ENCODE measurements around the gene ZACN.
"Not testable (repeated sequence)": the region's sequence is repeated elsewhere in the genome, so short reads cannot be mapped to it uniquely, and the experiment has no call there.

The ZACN gene

DNA sequence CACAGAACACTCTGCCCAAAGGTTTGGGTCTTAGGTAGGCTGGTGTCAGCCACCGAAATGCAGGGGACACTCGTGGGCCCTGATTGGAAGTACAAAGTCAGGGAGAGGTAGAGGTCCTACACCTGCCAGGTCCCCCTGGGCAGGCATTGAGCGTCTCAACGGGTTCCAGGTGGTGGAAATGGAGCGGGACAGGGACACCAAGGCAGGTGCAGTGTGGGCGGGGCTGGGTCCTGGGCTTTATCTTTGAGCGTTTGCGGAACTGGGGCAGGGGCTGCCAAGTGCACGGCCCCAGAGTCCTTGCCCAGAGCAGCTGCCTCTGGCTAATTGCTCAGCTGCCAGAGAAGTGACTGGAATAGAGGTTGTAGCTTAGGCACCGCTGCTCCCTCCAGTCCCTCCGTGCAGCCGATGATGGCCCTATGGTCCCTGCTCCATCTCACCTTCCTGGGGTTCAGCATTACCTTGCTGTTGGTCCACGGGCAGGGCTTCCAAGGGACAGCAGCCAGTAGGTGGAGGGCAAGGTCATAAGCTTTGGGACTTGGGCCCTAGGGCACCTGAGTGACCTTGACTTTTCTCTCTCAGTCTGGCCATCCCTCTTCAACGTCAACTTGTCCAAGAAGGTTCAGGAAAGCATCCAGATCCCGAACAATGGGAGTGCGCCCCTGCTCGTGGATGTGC, at the start of gene ZACN:
Gene ZACN (plus strand): TSS at position 323 of the 675 bp plus-strand sequence. CDS start 83 bp downstream, at position 406.
- no peak for DNase-seq (ENCODE audit: insufficient read length, low spot score)
- no peak for FAIRE-seq

DNA sequence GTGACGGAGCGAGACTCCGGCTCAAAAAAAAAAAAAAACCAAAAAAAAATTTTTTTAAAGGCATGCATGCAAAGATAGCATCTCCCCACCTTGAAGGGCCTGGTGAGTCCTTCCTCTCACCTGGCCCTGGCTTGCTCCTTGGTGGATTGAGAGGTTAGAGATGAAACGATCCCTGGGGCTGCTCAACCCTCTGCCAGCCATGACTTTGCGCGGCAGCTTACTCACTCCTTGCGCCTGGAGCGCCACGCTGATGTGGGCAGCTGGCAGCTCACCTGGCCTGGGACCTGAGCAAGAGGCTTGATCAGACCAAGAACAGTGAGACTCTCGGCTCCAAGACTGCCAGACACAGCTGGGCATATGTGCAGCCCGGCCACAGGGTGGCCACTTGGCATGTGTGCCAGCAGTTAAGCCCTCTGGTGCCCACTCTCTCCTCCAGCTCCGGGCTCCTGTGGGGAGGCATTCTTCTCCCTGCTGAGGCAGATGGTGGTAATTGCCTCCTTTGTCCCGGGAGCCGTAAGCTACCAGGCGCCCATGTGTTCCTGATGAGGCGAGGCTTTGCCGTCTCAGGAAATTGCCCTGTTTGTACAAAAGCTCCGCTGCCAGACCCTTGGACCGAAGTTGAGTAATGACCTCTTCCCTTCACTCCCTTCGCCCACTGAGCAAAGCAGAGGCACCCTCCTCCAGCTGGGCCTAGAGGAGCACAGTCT, 46.8 kb upstream of the ZACN start:
- FAIRE-seq, result peak; percentile 83
- DNase-seq (ENCODE audit: insufficient read length, low spot score), result no peak

DNA sequence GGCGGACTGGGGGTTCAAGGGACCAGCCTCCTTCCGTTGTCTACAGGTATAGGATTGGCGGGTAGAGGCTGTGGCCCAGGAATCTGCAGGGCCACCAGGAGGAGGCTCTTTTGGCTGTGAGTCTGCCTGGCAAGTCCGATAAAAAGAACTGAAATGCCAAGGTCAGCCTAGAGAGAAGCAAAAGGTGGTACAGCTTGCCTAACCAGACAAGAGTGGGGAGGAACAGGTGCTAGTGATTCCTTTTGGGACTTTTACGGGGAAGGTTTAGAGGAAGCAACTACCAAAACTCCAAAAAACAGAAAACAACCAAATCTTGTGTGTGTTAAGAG, 46.2 kb upstream of the ZACN start:
- DNase-seq (ENCODE audit: insufficient read length, low spot score) (no peak), FAIRE-seq (no peak)

DNA sequence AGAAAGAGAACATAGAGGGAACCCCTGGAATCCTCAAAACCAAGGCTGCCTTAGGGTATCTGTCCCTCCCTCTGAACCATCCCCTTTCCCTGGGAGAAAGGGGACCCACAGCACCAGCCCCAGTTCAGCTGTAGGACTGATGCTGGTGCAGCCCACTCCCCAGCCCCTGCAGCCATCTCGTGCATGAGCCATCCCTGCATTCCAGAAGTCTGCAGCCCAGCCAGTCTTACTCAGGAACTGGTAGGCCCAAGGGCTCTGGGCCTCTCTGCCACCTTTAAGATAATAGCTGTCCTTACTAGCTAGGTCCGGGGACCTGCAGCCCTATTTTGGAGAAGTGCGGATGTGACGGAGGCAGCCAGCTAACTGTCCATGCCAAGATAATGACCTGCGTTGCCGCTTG, 45.8 kb upstream of the ZACN start:
- no peak for FAIRE-seq

GRCh38 chr17:76034428-76035350, 44.3 kb upstream of the ZACN start:
- DNase-seq (ENCODE audit: insufficient read length, low spot score) (no peak), FAIRE-seq (no peak)

More for the DNA sequence above, 45.8 kb upstream of the ZACN start:
- no peak for DNase-seq (ENCODE audit: insufficient read length, low spot score)

GRCh38 chr17:76036497-76037261, 42.3 kb upstream of the ZACN start:
- FAIRE-seq (no peak), DNase-seq (ENCODE audit: insufficient read length, low spot score) (no peak)

DNA sequence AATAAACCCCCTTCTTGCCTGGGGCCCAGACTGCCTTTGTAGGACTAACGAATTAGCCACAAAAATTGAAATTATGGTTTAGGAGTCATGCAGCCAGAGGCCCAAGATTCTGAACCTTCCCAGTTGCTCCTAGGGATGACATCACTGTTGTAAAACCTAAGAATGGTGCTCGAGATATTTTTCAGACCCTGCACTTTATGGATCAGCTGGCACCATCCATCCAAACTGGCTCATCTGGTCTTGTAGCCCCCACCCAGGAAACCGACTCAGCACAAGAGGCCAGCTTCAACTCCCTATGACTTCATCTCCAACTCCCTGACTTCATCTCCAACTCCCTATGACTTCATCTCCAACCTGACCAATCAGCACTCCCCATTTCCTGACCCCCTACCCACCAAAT, 40.9 kb upstream of the ZACN start:
- FAIRE-seq, result no peak

GRCh38 chr17:76039121-76039520, 39.9 kb upstream of the ZACN start:
- no peak for FAIRE-seq
- no peak for DNase-seq (ENCODE audit: insufficient read length, low spot score)

More for the DNA sequence above, 40.9 kb upstream of the ZACN start:
- no peak for DNase-seq (ENCODE audit: insufficient read length, low spot score)

GRCh38 chr17:76040376-76040775, 38.6 kb upstream of the ZACN start:
- FAIRE-seq (no peak), DNase-seq (ENCODE audit: insufficient read length, low spot score) (no peak)

- FAIRE-seq; DNase-seq (ENCODE audit: insufficient read length, low spot score): not testable (repeated sequence)
Observed at GRCh38 chr17:76042868-76043267, 36.1 kb upstream of the ZACN start.

- not testable (repeated sequence) for DNase-seq (ENCODE audit: insufficient read length, low spot score); FAIRE-seq
Observed at GRCh38 chr17:76044475-76045007, 34.4 kb upstream of the ZACN start.

- FAIRE-seq, result no peak
Observed at GRCh38 chr17:76046064-76046463, 32.9 kb upstream of the ZACN start.

GRCh38 chr17:76048025-76048605, 30.9 kb upstream of the ZACN start:
- FAIRE-seq (no peak), DNase-seq (ENCODE audit: insufficient read length, low spot score) (no peak)

More at GRCh38 chr17:76046064-76046463, 32.9 kb upstream of the ZACN start:
- no peak for DNase-seq (ENCODE audit: insufficient read length, low spot score)

GRCh38 chr17:76048711-76049110, 30.3 kb upstream of the ZACN start:
- DNase-seq (ENCODE audit: insufficient read length, low spot score) (peak; percentile 73), FAIRE-seq (peak; percentile 91)

GRCh38 chr17:76049239-76049638, 29.7 kb upstream of the ZACN start:
- FAIRE-seq, result no peak
- DNase-seq (ENCODE audit: insufficient read length, low spot score), result no peak

- no peak for DNase-seq (ENCODE audit: insufficient read length, low spot score)
- no peak for FAIRE-seq
Observed at GRCh38 chr17:76049836-76050537, 29.0 kb upstream of the ZACN start.

DNA sequence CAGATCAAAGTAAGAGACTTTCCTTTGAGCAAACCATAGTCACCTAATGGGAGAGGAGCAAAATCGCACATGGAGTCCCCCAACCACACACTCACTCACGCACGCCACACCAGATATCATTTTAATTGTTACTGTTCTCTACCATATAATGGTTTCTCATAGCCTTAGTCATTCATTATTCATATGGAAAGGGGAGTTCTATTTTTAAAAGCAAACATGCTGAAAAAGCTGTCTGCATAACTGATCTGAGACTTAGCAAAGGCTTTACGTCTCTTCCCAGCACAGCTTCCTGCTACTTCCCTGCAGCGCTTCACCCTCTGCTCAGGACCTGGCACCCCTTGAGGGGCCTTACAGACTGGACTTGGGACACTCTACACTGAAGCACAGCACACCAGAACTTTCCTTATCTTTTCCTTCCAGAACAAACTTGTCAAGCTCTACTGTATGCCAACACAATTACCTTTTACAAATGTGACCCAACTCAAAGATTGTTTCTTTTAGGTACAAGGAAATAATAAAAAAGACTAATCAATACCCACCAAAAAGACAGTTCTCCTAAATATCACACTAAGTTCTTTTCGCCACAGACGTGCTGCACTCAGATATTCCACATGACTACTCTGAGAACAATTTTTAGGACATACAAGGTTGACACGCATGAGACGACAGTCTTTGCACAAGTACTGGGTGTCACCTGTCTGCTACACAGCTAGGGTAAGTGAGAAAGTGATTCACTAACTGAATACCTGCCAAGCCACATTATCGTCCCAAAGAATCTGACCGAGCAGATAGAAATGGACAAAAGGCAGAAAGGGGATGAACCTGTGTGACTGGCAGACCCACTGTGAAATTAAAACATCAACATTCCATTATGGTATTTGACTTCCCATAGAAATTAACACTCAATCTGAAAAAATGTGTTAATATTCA, 28.2 kb upstream of the ZACN start:
- FAIRE-seq, result no peak
- DNase-seq (ENCODE audit: insufficient read length, low spot score), result no peak

DNA sequence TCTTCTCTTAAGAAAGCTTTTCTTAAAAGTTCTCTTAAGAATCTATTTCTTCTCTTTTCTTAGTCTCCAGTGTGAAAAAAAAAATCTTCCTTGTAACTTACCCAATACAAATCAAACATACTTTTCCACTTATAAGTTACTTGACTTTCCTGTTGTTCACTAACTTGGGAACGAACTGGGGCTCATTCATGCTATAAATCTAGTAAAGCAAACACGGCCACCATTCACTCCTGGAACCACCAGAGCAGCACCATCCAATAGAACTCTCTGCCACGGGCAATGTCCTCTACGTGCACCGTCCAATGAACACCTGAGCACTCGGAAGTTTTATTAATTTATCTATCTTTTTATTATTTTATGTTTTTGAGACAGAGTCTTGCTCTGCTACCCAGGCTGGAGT, 27.4 kb upstream of the ZACN start:
- FAIRE-seq (no peak), DNase-seq (ENCODE audit: insufficient read length, low spot score) (no peak)
